WI38 (cell line): ENCODE measurements around the gene MXI1.

Experiments
- H3K4me3 ChIP-seq: 2 replicates; pipeline ENCODE4 v1.5.1; 2011; ENCODE audit warnings: low read depth, mild to moderate bottlenecking, control low read depth, low read length
- CTCF ChIP-seq: IDR thresholded peaks from 2 replicates; pipeline ENCODE4 v1.5.1; 2012; ENCODE audit warnings: low read depth, mild to moderate bottlenecking, control low read depth, low read length

The MXI1 gene

GRCh38 chr10:110223298-110223925 is 16.0 kb downstream of the MXI1 start:
- H3K4me3 ChIP-seq = no peak overlapping the region
- no peak for TF ChIP-seq CTCF

- no peak for TF ChIP-seq CTCF
- H3K4me3 ChIP-seq = peak overlapping the region; percentile 70
Measured at GRCh38 chr10:110224992-110225391, 17.6 kb downstream of the MXI1 start.

GRCh38 chr10:110225441-110225755 is 18.0 kb downstream of the MXI1 start:
- H3K4me3 ChIP-seq = peak overlapping the region; percentile 70
- no peak for TF ChIP-seq CTCF

- peak overlapping the region; percentile 70 for H3K4me3 ChIP-seq
- peak; percentile 55 for TF ChIP-seq CTCF
Measured at GRCh38 chr10:110225756-110226542, 18.5 kb downstream of the MXI1 start.

- H3K4me3 ChIP-seq = peak overlapping the region; percentile 70
- no peak for TF ChIP-seq CTCF
Measured at GRCh38 chr10:110226543-110226925, 19.1 kb downstream of the MXI1 start.

GRCh38 chr10:110226926-110227641 is 19.7 kb downstream of the MXI1 start:
- H3K4me3 ChIP-seq = peak overlapping the region; percentile 70
- no peak for TF ChIP-seq CTCF

GRCh38 chr10:110228066-110228465 is 20.7 kb downstream of the MXI1 start:
- TF ChIP-seq CTCF = no peak
- no peak overlapping the region for H3K4me3 ChIP-seq
